Neural progenitor cell (in vitro differentiated cells): ENCODE results near the gene ZSCAN5C.
"Not testable (repeated sequence)": the region's sequence is repeated elsewhere in the genome, so short reads cannot be mapped to it uniquely, and the experiment has no call there.

Source experiments
- EZH2 ChIP-seq: fragments of 200-600 bp; sonication (generic); IDR thresholded peaks from 2 replicates; pipeline ENCODE4 v1.6.1; 2017; ENCODE audit warnings: antibody characterized with exemption, mild to moderate bottlenecking, moderate library complexity
- EZH2phosphoT487 ChIP-seq: fragments of 200-600 bp; sonication (generic); IDR thresholded peaks from 2 replicates; pipeline ENCODE4 v1.6.1; 2017; ENCODE audit warnings: antibody characterized with exemption
- TF ChIP-seq, protein P1 (sequence below): fragments of 200-600 bp; sonication (generic); IDR thresholded peaks from 2 replicates; pipeline ENCODE4 v1.5.1; 2017; ENCODE audit warnings: antibody characterized with exemption, mild to moderate bottlenecking

DNA sequence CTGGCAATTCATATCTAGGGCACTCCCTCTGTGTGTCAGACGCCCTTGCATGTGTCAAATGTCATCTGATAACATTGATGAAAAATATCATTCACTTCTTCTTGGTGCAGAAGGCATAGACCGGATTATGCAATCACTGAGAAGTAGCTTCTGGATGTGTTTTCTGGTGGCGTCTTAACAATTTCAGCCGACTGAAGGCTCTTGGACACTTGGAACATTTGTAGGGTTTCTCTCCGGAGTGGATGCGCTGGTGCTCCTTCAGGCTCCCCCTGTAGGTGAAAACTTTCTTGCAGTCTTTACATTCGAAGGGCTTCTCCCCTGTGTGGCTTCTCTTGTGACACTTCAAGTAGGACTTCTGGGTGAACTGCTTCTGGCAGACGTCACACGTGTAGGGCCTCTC lies 19.4 kb downstream of the ZSCAN5C start:
- TF ChIP-seq, protein P1, sequence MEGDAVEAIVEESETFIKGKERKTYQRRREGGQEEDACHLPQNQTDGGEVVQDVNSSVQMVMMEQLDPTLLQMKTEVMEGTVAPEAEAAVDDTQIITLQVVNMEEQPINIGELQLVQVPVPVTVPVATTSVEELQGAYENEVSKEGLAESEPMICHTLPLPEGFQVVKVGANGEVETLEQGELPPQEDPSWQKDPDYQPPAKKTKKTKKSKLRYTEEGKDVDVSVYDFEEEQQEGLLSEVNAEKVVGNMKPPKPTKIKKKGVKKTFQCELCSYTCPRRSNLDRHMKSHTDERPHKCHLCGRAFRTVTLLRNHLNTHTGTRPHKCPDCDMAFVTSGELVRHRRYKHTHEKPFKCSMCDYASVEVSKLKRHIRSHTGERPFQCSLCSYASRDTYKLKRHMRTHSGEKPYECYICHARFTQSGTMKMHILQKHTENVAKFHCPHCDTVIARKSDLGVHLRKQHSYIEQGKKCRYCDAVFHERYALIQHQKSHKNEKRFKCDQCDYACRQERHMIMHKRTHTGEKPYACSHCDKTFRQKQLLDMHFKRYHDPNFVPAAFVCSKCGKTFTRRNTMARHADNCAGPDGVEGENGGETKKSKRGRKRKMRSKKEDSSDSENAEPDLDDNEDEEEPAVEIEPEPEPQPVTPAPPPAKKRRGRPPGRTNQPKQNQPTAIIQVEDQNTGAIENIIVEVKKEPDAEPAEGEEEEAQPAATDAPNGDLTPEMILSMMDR: peak; percentile 60
- not testable (repeated sequence) for TF ChIP-seq EZH2, EZH2phosphoT487
